ENCODE measurements around the gene C14orf119.

Gene C14orf119

DNA sequence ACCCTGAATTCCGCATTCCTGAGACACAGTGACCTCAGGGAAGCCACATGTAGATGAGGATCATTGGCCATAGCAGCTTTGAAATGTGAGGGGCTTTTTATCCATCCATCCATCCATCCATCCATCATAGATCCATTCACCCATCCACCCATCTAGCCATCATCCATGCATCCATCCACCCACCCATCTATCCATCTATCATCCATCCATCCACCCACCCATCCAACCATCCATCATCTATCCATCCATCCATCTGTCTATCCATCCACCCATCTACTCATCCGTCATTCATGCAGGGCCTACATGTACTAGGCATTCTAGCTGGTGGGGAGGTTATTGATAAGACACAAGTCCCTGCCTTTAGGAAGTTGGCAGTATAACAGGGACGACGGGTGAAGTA lies 51.7 kb downstream of the C14orf119 start:
- DNase-seq (ENCODE audit: low read depth in 1 of 2, low spot score in 1 of 2): no peak

DNA sequence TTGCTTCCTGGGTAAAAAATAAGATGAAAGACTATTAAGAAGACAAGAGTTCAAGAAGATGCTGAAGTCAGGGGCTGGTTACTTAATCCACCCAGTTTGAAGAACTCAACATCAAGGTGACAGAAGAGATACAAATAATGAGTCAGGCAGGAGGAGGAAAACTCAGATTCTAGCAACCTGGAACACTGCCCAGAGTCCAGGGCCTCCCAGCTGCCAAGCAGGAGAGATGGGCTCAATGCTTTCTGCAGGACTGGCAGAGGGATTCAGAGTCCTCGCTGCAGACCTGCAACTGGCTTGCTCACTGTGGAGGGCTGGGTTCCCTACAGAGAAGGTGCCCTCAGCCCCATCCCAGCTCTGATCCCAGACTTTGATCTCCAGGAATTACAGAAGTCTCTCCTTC lies 52.4 kb downstream of the C14orf119 start:
- DNase-seq (ENCODE audit: low read depth in 1 of 2, low spot score in 1 of 2): no peak

DNA sequence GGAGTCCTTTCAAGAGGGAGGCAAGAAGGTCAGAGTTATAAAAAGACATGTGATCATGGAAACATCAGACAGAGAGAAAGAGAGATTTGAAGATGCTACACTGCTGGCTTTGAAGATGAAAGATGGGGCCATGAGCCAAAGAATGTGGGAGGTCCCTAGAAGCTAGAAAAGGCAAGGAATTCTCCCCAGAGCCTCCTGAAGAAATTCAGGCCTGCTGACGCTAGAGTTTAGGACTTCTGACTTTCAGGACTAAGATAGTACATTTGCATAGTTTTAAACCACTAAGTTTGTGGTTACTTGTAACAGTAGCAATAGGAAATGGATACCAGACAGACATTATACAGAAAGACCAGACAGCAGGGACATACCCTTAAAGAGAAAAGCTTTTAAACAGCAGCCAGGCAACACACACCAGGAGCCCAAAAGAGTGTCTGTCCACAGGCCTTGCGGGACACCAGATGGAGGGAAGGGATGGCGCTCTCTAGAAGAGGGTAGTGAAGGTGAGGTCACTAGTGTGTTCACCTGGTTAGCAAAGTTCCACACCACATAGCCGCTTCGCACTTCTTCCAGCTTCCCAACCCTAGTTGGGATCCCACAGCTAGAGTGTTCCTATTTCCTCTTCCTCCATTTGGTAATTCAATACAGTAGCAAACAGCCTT lies 53.4 kb downstream of the C14orf119 start:
- no peak for DNase-seq (ENCODE audit: low read depth in 1 of 2, low spot score in 1 of 2)

DNA sequence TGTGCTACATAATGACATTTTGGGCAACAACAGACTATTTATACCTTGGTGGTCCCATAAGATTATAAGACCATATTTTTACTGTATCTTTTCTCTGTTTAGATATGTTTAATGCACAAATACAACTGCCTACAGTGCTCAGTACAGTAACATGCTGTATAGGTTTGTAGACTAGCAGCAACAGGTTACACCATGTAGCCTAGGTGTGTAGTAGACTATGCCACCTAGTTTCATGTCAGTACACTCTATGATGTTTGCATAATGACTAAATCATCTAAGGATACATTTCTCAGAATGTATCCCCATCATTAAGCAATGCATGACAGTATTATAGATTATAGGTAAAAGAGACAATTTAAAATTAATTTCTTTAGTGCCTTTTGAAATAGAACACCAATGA lies 54.4 kb downstream of the C14orf119 start:
- DNase-seq (ENCODE audit: low read depth in 1 of 2, low spot score in 1 of 2): no peak
